Right lung (tissue), 5 donors: ENCODE data around the gene EPB41L4B. TPM values are rescaled to one million over a fixed set of nuclear protein-coding genes. Genes with fewer than 3 reads are reported as not detected.

Source experiments
- DNase-seq, 2 donors: peaks; one replicate each; pipeline ENCODE4 v3.0.0-alpha.2; 2013
- polyA plus RNA-seq, 5 donors: library from polyadenylated mRNA; unstranded; fragments of 120-200 nt; gene quantifications; one replicate each; pipeline versions ENCODE4 v1.2.1 to v1.2.3, GENCODE V29; 2013; ENCODE audit warnings: inconsistent platforms in 1 of 5, low replicate concordance in 1 of 5; ENCODE audit not compliant: insufficient read length in 5 of 5, insufficient read depth in 1 of 5

EPB41L4B gene
- polyA plus RNA-seq, 5 donors: 11.7 to 15.5 (median 13.2) TPM

DNA sequence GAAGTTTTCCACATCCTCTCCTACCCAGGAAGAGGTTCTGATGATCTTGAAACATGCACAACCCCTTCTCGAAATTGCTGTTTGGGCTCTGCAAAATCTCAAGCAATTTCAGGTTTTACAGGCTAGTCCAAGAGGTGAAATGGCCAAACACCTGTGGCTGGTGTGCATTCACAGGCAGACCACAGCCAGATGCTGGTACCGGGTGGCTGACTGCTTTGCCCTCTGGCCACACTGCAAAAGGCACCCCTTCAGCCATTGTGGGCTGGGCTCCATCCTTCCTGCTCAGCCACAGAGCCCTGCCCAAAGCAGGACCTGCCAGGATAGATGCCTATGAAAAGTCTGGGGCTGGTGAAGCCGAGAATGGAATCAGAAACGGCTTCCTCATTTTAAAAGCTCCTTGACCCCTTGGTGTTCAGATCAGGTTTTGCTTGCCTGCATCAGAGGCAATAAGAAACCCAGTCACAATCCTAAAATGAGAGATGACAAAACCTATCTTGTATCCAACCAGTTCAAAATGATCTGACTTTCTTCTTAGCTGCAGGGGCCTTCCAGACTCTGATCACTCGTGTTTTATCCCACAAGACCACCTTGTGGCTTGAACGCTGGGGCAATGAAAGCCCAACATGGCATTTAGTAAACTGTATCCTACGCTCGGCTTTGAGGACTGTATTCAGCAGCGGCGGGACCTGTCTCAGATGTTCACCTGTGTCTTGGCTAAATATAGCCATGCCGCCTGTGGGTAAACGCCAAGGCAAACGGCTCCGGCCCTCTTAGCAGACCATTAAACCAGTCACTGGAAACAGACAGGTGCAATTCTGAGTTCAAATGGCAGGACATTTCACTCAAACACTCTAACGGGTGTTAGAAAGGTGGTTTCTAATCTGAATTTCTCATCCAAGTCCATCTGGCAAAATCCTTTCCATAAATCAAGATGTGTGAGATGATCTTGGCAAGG lies 49.6 kb downstream of the EPB41L4B start:
- DNase-seq: no peak

DNA sequence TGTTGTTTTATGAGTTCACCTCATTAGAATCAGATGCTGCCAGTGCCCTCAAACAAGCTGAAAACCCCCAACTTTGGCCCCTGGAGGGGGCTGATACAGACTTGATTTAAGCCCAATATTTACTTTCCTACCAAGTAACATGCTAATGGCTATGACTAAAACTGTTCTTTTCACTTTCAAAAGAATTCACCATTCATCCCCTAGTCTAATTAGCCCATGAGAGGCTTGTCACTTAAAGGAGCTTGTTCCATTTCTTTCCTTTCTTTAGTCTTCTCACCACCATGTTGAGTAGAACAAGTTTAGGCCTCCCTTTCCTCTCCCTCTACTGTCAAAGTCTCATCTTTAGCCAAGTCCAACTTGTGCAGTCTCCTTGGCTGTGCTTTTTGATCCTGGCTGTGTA lies 50.4 kb downstream of the EPB41L4B start:
- no peak for DNase-seq

DNA sequence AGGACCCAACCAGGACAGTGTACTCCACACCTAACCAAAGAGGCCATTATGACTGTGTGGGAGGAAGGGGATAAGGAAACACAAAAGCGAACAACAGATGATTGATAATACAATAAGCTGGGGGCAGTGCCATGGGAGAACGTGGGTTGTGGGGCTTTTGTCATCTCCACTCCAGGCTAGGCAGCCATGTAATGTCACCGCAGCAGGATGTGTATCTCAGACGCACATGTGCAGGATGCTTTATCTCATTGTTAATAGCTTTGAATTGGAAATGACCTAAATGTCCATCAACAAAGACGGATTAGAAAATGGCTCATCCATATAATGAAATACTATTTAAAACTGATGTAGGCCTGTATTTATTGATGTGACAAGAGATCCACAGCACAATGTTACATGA lies 51.0 kb downstream of the EPB41L4B start:
- no peak for DNase-seq

DNA sequence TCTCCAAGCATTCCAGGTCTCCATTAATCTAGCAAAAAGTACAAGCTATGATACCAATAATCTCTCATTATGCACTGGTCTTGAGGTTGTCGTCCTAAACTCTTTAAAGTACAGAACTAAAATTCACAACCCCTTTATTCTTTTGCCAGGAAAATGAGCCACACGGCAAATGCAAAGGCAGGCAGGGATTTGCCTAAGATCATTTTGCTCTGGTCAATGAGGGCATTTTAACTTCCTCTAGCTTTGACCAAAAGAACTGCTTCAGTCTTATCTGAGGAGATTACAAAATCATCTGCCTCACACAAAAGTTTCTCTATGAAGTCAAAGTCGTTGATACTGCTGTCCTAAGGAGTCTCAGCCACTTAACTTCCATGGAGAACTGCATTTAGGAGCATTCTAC lies 51.8 kb downstream of the EPB41L4B start:
- no peak for DNase-seq

DNA sequence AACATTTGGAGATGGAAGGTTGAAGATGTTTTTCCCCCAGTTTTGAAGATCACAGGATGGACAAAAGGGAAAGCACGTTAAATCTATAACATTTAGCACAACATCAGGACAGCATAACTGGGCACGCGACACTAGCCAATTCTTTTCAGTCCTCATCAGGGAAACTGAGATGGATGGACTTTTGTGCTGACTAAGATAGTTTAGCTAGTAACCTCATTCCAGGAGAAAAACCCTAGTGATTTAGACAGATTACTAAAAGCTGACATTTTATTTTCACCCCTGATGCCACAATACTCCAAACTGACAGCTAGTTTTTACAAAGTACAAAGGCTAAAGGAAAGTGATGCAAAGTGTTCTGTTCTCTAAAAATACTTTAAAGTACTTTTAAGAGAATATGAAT lies 53.3 kb downstream of the EPB41L4B start:
- DNase-seq: no peak

DNA sequence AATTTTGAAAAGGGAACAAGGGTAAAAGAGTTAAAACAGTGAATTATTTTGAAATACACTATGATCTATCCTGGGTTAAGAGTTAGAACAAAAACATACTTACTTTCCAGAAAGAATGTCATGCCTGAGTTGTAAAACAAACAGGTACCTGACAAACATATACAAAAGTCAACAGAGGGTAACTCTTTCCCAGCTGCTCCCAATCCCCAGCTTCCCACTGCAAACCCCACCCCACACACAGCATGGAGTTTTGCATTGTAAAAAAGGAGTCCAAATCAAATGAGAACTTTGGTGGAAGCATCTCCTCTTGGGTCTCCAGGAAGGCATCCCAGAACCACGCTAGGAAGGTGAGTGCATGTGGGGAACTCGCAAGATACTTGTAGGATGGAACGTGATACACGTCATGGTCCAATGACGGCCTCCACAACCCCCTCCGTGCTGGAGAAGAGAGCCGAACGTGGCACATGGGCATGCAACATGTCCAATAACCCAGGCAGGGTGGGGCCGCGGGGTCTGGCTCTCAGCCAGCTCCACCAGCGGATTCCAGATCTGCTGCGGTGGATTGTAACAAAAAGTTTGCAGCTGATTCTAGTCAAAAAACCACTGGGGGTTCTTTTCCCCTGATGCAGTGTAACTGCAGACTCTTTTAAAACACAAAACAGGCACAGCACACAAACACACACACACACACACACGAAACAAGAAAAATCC lies 55.8 kb downstream of the EPB41L4B start:
- DNase-seq: no peak

DNA sequence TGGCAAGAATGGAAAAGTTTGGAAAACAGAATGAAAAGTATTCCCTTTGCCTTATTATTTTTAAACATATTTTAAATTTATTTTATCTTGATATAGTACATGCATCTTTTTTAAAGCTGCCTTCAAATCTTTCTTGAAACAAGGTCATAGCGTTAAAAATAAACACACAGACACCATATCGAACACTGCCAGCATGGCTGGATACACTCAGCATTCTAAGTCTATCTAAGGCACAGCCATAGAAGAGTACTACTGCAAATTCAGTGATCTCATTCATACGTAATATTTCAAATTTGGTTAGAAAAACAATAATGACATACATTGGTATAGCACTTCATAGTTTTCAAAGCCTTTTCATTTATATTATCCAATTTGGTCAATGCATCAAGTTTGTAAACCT lies 57.5 kb downstream of the EPB41L4B start:
- DNase-seq: no peak

DNA sequence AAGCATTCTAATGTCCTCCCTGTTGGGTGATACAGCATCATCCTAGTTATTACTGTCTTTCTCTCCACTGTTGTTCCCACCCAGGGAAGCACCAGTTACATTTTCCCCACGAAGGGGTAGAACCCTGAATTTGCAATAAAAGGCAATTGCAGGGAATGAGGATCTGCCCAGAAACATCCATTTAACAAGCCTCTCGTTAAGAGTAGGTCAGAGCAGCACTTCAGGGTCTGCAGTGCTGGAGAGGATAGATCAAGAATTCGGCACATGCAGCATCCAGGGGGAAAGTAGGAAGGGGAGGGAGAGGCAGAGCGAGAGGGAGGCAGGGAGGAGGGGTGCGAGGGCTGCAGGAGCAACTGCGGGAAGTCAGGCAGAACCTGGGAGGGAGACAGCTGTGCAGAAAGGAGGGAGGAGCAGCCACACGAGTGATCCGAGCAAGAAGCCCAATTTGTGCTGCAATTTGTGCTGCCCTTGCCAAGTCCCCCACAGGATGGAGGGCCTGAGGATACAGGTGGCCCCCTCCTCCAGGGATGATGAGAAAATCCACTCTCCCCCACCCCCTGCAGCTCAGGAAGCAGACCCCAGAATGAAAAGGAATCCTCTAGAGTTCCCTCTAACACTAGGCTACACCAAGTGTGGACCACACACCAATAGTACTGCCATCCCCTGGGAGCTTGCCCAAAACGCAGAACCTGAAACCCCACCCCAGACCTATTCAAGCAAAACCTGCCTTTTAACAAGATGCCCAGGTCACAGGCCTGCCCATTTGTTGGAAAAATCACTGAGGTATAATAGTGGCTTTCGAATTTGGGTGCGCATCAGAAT lies 62.2 kb downstream of the EPB41L4B start:
- no peak for DNase-seq

DNA sequence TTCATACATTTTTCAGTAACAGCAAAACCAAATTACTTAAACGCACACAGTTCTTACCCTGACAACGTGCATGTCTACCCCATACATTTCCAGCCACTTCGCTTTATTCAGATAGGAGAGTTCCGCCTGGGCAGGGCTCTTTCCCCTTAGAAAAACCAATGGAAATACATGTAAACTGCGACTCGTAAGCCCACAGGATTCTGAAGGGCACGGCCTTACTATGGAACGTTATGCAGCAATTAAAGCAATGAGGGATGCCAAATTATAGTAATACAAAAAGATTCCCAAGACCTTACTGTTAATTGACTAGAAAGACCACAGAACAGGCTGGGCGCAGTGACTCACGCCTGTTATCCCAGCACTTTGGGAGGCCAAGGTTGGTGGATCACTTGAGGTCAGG lies 64.5 kb downstream of the EPB41L4B start:
- DNase-seq: no peak

DNA sequence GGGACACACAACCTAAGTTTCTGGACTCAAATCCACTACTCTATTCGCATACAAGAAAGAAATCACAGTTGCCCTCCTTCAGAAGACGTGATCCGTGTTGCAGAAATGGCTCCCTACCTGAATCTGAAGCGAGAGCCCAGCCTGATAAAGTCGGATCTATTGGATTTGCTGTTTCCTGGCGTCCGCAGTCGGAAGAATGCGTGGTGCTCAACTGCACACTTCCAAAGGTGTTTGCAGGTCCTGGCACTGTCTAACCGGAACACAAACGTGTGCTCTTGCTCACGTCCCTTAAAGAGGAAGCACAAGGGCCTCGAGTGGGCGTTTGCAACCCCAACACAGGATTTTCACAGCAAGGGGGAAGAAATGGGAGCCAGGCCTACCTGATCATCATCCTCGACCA lies 65.5 kb downstream of the EPB41L4B start:
- DNase-seq: no peak

DNA sequence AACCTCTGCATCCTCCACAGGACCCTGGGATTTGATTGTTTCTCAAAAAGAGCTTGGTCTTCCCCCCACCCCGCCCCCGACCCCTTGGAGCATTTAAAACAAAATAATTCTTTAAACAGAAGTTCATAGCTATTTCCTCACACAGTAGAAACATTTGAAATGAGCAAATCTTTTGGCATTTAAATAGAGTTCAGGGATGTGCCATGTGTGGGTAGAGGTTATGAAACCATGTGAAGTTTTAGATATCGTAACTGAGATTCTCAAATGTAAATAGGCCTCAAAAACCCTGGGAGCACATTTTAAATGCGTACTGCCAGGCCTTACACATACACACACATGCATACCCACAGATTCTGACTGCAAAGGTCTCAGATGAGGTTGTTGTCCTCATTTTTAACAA lies 66.5 kb downstream of the EPB41L4B start:
- no peak for DNase-seq

DNA sequence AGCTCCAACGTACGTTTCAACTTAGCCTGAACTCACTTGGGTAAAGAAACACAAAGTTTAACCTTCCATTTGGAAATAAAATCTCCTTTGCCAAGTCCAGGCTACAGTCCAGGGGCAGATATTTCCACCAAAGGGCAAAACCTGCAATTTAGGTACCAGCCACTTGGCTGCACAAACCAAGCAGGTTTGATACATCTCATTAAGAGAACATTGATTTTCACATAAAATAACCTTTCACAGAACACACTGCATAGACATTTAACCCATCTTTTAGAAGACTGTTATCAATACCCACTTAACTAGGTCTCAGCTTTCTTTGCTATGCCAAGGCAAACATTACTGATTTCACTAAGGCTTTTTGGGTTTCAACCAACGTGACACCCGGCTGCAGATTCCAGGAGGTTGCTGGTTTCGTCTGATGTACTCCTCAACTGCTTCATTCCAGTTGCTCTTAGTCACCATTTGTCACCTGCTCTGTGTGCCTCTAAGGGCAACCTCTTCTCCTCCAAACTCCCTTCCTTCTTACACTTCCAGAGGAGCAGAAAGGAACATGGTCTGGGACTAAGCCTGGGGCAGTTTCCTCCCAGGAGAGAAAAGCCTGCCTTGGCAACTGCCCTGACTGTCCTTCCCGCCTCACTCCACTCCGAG lies 67.1 kb downstream of the EPB41L4B start:
- no peak for DNase-seq

DNA sequence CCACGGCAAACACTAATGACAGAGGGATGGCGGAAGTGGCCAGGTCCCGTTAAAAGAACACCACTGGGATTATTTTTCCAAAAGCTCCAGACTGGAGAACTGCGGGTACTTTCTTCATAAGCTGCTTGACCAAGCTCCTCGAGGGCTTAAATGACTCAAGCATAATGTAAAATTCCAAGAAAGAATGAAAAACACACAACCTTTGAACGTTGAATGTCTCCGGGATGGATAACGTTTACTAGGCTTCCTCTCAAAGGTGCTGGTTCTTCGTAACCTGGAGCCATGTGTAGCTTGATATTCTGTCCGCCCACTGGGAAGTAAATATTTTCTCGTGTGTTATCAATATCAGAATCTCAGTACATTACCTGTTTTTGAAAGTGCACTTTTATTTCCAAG lies 67.6 kb downstream of the EPB41L4B start:
- DNase-seq: no peak

DNA sequence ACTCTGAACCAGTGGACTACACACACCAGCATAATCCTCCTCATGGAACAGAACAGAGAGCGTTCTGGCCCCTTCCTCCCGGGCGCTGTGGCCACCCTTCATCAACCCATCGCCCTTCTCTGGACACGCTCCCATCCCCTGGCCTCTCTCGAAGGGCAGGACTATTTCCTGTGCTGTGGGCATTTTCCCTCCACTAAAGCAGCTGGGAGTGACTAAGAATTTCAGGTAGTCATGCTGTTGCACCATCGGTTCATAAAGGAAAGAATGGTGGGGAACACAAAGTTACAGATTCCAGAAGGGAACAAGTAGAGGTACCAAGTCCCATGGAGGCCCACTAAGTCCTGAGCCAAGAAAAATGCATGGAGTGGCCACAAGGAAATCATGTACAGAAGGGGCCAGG lies 68.6 kb downstream of the EPB41L4B start:
- DNase-seq: no peak

DNA sequence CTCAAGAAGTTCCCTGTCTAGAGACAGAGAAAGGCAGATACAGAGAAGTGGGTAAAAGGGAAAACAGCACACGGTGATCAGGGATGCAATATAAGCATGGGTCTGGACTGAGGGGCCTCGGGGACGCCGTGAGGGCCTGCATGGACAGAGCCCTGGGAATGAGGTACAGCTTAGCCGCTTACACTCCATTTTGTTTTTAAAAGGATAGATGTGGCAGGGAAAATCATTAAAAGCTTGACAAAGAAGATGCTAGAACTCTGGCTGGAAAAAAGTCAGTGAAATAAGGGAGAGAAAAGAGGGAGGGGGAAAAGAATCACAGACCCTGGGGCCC lies 69.1 kb downstream of the EPB41L4B start:
- no peak for DNase-seq

DNA sequence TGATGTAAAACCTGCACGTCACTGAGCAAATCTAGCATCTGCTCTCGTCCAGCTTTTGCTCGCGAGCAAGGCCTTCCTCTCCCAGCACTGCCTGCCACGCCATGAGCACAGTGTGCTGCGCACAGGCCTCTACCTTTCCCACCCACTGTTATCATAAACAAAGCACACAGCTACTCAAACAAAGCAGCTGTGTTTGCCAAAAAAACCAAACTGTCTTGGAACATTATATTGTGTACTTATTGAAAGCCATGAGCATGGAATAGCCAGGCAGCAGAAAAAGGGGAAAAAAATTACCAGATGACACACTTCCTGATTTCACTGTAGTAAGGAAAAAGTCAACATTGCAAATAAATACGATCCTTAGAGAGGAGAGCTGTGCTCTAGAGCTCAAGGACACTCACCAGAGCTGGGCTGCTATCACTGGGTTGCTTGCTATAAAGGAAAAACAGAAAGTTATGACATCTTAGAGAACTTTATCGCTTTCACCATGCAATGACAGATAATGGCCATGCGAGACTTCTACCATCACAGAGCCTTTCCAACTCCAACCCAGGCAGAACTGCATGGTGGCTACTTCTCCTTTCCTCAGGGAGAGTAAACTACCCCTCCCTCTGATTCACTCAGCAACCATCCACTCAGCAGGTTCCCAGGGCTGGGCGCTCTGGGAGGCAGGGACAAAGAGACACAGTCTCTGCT lies 69.6 kb downstream of the EPB41L4B start:
- no peak for DNase-seq

DNA sequence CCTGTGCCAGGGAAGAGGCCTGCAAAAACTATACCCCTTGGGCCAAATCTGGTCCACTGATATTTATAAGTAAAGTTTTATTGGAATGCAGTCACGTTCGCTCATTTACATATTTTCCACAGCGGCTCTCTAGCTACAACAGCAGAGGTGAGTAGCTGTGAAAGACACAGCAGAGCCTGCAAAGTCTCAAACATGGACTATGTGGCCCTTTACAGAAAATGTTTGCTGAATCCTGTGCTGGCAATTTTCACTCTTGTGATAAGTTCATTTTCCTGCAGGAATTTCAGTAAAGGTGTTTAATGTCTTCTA lies 70.1 kb downstream of the EPB41L4B start:
- DNase-seq: no peak

DNA sequence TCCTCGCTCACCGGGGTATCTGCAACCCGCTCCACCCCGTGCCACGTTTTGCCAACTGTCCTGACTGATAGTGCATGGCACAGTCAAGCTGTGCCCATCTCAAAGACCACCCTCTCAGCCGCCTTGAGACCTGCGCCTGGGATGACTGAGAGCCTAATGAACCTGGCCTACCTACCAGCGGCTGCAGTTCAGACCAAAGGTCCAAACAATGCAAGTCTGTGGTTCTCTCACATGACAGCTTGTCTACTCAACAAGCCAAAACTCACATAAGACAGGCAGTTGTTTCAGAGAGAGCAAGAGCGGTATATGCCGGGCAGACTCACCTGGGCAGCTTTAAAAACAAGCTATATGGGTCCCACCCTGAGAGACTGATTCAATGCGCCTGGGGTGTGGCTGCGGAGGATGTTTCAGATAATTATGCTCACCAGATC lies 70.5 kb downstream of the EPB41L4B start:
- DNase-seq: no peak

DNA sequence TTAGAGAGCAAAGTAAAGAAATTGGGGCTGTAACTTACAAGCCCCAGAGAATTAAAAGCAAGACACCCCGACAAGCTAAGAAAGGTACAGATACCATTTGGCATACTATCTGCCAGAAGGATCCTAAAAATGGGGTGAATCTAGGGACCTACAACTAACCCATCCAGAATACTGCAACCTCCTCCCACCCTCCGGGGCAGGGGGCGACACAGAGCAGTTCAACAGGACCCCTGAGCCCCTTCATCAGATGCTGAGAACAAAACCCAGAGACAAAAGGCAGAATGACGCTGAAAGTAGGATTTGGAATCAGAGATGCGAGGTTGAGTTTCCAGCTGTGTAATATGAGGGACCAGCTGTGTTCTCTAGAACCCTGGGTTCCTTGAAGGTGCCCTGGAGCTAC lies 71.2 kb downstream of the EPB41L4B start:
- no peak for DNase-seq

DNA sequence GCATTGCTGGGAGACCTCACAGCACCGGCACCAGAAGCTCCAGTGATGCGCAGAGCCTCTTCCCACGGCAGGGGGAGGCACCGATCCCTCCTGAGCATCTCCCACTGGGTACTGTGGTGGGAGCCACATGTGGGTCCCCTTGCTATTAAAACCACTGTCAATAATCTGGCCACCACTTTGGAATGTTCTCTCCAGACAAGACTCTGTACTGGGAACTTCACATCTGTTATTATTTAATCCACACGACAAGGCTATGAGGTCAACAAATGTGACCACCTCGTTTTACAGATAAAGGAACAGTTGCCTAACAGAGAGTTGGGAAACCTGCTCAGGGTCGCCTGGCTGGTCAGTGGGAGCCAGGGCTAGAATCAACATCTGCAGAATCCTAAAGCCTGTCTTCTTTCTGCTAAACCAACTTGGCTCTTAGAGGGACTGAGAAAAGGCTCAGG lies 72.7 kb downstream of the EPB41L4B start:
- no peak for DNase-seq

DNA sequence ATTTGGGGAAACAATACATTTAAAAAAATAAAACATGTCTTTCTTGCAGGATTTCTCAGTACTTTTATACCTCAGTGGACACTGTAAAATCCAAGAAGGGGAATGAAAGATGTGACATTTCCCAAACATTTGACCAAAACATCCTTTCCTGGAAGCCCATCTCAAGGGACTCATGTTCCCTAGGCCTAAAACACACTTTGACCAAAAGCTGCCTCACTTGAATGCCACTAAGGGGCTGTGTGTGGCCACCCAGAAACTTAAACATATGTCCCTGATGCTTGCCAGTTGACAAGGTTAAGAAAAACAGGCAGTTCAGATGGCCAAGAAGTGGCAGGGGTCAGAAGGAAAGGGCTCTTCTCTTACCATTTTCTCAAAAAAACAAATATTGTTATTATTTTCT lies 73.6 kb downstream of the EPB41L4B start:
- no peak for DNase-seq
